Gastrocnemius medialis (tissue), 4 donors: ENCODE measurements around the gene MICOS13.

ENCODE experiments used
- CTCF ChIP-seq, 5 experiments: fragments of 450-650 bp in 3 of 5; fragments of 200-600 bp in 2 of 5; sonication (generic) in 2 of 5; IDR thresholded peaks in 4 of 5; conservative IDR thresholded peaks in 1 of 5; 1 replicate in 4 of 5; 2 replicates in 1 of 5; pipeline ENCODE4 v1.5.1; 2016 to 2019; ENCODE audit warnings: antibody characterized with exemption in 5 of 5, mild to moderate bottlenecking in 3 of 5, moderate library complexity in 3 of 5
- POLR2A ChIP-seq, 2 donors: fragments of 450-650 bp; IDR thresholded peaks; one replicate each; pipeline ENCODE4 v1.6.1; 2017; ENCODE audit warnings: antibody characterized with exemption in 2 of 2, mild to moderate bottlenecking in 2 of 2, moderate library complexity in 2 of 2

- TF ChIP-seq POLR2A (IDR thresholded peaks at IDR 0.05) (no peak), CTCF (IDR thresholded peaks at IDR 0.05 in 4 of 5, conservative IDR thresholded peaks at IDR 0.05 in 1 of 5) (no peak)
Observed at GRCh38 chr19:5632241-5632612, 48.1 kb downstream of the MICOS13 start.
